Urinary bladder (tissue), 4 donors: ENCODE results near the gene IKBKG. TPM values are rescaled to one million over a fixed set of nuclear protein-coding genes. Genes with fewer than 3 reads are reported as not detected.
A peak's percentile ranks its signal among the peaks of the same experiment; 100 is the strongest.
"Not testable (repeated sequence)": the region's sequence is repeated elsewhere in the genome, so short reads cannot be mapped to it uniquely, and the experiment has no call there.

Source experiments
- DNase-seq: peaks from one replicate; pipeline ENCODE4 v3.0.0-alpha.2; 2015; ENCODE audit errors: extremely low spot score
- H3K27ac ChIP-seq: one replicate; pipeline ENCODE4 v1.5.1; 2013; ENCODE audit warnings: low read depth, mild to moderate bottlenecking, moderate library complexity
- H3K36me3 ChIP-seq: one replicate; pipeline ENCODE4 v1.6.1; 2013; ENCODE audit warnings: mild to moderate bottlenecking, moderate library complexity; ENCODE audit not compliant: insufficient read depth
- H3K4me1 ChIP-seq: one replicate; pipeline ENCODE4 v1.6.1; 2013; ENCODE audit warnings: mild to moderate bottlenecking, moderate library complexity; ENCODE audit not compliant: insufficient read depth
- H3K4me3 ChIP-seq: one replicate; pipeline ENCODE4 v1.5.1; 2013; ENCODE audit warnings: low read depth, low read length
- WGBS: extraction: QIAGEN DNeasy Blood & Tissue Kit; methylation state at CpG from one replicate; pipeline ENCODE4 v1.1.7; 2013; 5-methylcytosine and 5-hydroxymethylcytosine counted together
- polyA plus RNA-seq: library from polyadenylated mRNA; stranded (reverse); fragments of 200-250 nt; gene quantifications from one replicate; pipeline ENCODE4 v1.2.3, GENCODE V29; 2013
- total RNA-seq: library from RNA; depleted of rRNA; stranded (reverse); fragments of >200 nt; gene quantifications from one replicate; pipeline ENCODE4 v1.2.3, GENCODE V29; 2014
- donor health status: healthy with polysubstance abuse.
- donor health status: healthy.

Gene IKBKG, protein sequence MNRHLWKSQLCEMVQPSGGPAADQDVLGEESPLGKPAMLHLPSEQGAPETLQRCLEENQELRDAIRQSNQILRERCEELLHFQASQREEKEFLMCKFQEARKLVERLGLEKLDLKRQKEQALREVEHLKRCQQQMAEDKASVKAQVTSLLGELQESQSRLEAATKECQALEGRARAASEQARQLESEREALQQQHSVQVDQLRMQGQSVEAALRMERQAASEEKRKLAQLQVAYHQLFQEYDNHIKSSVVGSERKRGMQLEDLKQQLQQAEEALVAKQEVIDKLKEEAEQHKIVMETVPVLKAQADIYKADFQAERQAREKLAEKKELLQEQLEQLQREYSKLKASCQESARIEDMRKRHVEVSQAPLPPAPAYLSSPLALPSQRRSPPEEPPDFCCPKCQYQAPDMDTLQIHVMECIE
- total RNA-seq (5.3 TPM), polyA plus RNA-seq (38.5 TPM)

DNA sequence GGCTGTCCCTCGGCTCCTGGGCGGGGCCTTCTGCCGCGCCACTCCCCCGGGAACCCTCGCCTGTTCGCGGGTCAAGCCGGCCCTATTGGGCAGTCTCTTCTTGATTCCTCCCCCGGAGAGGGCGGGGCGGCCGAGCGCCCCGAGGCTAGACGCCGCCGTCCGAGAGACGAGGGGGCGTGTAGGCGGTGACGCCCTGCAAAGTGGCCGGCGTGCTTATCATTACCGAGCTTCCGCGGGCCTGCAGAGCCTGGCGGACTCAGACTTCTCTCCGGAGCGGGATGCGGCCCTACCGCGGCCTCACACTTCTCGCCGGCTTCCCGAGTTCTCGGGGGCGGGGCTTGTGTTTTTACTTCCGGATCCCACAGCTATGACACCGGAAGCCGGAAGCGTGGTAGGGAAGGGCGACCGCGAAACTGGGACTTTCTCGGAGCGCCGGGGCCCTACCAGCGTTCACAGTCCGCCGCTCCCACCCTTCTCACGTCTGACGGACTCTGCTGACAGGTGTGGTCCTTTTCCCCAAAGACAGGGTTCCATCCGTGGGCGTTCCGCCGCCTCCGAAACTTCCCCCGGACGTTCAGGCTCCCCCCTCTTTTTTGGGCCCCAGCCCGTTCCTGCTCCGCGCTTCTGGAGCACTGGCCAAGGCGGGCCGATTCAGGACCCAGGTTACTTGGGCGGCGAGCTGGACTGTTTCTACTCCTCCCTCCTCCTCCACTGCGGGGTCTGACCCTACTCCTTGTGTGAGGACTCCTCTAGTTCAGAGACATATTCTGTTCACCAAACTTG, at the start of gene IKBKG:
TSS of gene IKBKG (plus strand) at position 376 of the 783 bp plus-strand sequence. CDS start 4,383 bp downstream, outside the sequence.
- DNase-seq = peak; percentile 54
- no peaks in the 10 kb centered on the region for H3K36me3 ChIP-seq
- no peaks in the 10 kb centered on the region for H3K4me1 ChIP-seq
- peak within 1 kb of the TSS; percentile 73 for H3K27ac ChIP-seq
- peak within 1 kb of the TSS; percentile 51 for H3K4me3 ChIP-seq
- under 1% methylated on average over 69 of the region's 69 CpGs for WGBS

DNA sequence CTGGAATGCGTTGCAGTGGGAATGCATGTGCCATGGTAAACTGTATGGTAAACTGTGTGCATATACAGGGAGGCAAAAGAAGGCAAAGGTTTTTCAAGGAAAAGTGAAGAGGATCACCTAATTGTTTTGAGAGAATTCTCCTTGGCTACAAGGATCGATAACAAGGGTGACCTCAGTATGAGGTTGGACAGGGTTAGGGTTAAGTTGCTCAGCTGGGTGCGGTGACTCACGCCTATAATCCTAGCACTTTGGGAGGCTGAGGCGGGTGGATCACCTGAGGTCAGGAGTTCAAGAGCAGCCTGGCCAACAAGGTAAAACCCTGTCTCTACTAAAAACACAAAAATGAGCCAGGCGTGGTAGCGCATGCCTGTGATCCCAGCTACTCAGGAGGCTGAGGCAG, 46.0 kb upstream of the IKBKG start:
- 89% methylated on average over 7 of the region's 7 CpGs for WGBS
- H3K4me1 ChIP-seq, DNase-seq, H3K27ac ChIP-seq, H3K4me3 ChIP-seq, H3K36me3 ChIP-seq: not testable (repeated sequence)

DNA sequence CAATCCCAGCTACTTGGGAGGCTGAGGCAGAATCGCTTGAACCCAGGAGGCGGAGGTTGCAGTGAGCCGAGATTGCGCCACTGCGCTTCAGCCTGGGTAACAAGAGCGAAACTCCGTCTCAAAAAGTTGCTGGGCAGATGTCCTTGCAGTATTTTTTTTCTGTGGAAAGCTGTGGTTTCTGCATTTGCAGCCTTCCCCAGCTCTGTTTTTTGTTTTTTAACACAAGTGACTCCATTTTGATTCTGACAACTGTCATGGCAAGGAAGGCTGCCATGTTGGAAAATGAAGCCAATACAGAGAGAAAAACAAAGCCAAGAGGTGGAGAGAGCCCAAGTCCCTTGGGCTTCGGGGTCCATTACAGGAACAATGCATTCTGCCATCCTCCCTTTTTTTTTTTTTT, 45.3 kb upstream of the IKBKG start:
- Histone ChIP-seq H3K27ac (no peak overlapping the region), H3K4me3 (no peak overlapping the region), H3K4me1 (no peaks in the 10 kb centered on the region), H3K36me3 (no peaks in the 10 kb centered on the region)
- WGBS = 84% methylated on average over 8 of the region's 8 CpGs
- DNase-seq = no peak

DNA sequence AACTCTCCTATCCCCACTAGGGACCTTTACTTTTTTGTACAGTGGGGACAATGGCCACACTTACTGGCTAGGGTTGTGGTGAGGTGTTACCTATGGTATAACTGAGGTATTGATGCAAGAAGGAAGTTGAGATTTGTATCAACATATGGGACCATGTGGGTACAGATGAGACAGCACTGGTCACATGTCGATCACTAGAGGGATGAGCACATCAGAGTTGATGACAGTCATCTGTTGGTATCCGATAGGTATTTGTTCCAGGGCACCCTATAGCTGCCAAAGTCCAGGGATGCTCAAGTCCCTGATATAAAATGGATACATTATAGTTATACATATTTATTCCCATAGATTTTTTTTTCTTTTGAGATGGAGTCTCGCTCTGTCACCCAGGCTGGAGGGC, 44.4 kb upstream of the IKBKG start:
- no peak for DNase-seq
- WGBS = 81% methylated on average over 3 of the region's 3 CpGs
- Histone ChIP-seq H3K27ac (no peak overlapping the region), H3K36me3 (no peaks in the 10 kb centered on the region), H3K4me1 (no peaks in the 10 kb centered on the region), H3K4me3 (no peak overlapping the region)

DNA sequence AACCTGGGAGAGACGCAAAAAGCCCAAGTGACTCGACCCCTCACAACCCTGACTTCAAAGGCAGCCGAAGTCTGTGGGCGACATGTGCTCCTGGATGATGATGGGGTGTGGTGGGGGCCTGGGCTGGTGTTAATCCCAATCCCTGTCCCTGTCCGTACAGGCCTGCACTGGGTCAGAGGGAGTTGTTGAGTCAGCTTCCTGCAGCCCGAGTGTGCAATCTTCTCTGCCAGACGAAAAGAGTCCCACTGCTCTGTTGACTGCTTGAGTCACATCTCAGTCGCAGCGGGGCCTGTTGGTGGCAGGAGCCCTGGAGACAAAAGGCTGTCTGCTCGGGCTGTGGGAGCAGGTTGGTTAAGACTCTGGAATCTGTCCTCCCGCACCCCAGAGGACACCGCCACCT, 41.7 kb upstream of the IKBKG start:
- H3K4me1 ChIP-seq = no peaks in the 10 kb centered on the region
- no peak overlapping the region for H3K4me3 ChIP-seq
- WGBS = 71% methylated on average over 12 of the region's 12 CpGs
- H3K36me3 ChIP-seq = no peaks in the 10 kb centered on the region
- DNase-seq = no peak
- H3K27ac ChIP-seq = no peak overlapping the region

DNA sequence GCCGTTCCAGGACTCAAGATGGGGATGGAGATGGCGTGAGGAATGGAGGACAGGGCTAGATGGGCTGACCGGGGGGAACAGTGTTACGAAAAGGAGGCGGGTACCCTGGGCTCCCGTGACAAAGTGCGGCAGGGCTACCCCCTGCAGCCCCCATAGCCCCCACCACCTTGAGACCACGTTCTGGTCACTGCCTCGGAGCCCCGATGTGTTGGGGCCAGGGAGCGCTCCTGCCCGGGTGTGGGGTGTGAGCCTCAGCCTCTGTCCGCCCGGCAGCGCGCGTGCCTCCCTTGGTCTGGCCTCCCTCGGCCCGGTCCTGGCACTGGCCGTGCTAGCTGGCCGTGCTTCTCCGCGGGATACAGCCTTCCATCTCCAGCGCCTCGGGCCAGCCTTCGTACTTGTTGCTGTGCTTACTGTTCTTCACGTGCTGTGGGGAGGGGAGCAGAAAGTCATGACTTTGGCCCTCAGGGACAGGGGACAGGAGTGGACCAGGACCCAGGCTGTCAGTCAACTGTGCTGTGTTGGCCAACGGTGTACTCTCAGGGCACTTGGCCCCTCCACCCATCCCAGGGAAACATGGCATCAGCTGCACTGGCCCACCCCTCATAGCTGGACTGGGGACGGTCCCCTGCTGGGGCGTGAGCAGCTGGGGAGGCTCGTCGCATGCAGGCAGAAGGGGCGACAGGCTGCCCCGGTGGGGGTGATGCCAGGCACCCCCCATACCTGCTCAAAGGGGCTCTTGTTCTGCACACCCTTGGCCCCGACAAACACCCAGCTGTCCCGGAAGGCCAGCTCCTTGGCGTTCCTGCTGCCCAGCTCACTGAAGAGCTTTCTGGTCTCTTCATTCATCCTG, 40.7 kb upstream of the IKBKG start:
- Histone ChIP-seq H3K27ac (no peak overlapping the region), H3K4me3 (no peak overlapping the region), H3K4me1 (no peaks in the 10 kb centered on the region), H3K36me3 (no peaks in the 10 kb centered on the region)
- WGBS = 90% methylated on average over 37 of the region's 37 CpGs
- DNase-seq = no peak

DNA sequence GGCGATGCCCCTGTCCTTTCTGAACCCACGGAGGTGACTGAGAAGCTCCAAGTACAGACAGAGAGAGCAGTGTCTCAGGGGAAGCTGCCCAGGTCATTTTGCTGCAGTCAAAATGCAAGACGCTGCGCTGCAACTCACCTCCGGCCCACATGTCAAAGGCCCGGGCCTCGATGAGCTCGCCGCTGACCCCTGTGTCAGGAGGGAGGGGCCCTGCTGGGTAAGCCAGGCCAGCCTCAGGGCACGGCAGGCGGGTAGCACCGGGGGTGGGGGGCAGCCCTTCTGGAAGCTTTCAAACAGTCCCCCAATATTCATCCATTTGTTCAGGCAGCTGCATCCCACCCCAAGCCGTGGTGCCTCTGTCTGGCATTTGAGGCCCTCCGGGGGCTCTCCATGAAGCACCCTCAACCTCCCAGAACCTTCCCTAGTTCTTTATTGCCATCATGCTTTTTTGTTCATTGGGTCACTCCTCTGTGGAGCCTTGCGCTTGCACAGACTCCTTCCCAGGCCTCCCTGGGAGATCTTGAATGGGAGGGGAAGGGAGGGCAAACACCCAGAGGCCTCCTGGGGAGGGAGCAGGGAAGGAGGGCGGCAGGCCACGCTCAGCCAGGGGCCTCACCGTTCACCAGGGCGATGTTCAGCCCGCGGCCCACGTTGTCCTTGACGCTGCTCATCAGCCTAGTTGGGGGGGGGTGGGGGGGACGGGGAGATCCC, 39.6 kb upstream of the IKBKG start:
- no peaks in the 10 kb centered on the region for H3K4me1 ChIP-seq
- H3K27ac ChIP-seq = no peak overlapping the region
- H3K36me3 ChIP-seq = no peaks in the 10 kb centered on the region
- WGBS = 85% methylated on average over 24 of the region's 24 CpGs
- H3K4me3 ChIP-seq = no peak overlapping the region
- no peak for DNase-seq

DNA sequence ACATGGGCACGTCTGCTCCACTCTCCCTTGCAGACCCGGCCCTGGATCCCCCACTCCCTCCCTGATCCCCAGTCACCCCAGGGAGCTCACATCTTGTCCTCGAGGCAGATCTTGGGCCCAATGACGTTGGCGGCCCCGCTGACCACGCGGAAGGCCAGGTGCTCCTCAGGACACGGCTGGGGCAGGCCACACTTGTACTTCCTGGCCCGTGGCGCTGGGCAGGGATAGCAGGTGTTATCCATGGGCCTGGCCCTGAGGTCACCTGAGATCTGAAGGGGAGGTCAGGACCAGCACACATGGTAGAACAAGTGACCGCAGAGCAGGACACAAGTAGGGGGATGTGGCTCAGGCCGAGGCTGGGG, 39.1 kb upstream of the IKBKG start:
- no peak overlapping the region for H3K27ac ChIP-seq
- H3K36me3 ChIP-seq = no peaks in the 10 kb centered on the region
- no peak overlapping the region for H3K4me3 ChIP-seq
- 93% methylated on average over 13 of the region's 13 CpGs for WGBS
- no peak for DNase-seq
- no peaks in the 10 kb centered on the region for H3K4me1 ChIP-seq

DNA sequence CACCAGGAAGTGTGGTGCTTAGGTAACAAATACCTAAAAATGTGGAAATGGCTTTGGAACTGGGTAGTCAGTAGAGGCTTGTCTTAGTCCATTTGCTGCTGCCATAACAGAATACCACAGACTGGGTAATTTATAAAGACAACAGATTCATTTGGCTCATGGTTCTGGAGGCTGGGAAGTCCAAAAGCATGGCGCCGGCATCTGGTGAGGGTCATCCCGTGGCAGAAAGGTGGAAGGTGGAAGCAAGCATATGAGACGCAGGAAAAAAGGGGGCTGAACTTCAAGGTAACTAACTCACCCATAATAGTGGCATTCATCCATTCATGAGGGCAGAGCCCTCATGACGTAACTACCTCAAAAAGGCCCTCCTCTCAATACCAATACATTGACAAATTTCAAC, 38.0 kb upstream of the IKBKG start:
- Histone ChIP-seq H3K27ac (no peak overlapping the region), H3K4me1 (no peaks in the 10 kb centered on the region), H3K4me3 (no peak overlapping the region), H3K36me3 (no peaks in the 10 kb centered on the region)
- WGBS = 98% methylated on average over 5 of the region's 5 CpGs
- DNase-seq = no peak

DNA sequence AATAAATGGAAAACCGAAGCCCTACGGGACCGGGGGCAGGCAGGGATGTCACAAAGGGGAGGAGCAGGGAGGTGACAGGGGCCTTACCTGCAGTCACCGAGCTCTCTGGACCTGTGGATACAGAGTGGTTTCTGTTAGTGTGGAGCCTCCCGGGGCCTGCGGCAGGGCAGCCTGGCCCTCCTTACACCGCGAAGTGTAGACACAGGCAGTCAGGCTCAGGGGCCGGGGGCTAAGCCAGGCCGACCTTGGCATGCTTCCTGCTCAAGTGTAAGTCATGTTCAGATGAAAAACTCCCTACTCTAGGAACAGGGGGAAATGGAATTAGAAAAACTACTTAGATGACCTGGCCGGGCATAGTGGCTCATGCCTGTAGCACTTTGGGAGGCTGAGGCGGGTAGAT, 35.7 kb upstream of the IKBKG start:
- no peak for DNase-seq
- no peak overlapping the region for H3K4me3 ChIP-seq
- 74% methylated on average over 12 of the region's 12 CpGs for WGBS
- H3K4me1 ChIP-seq = no peaks in the 10 kb centered on the region
- no peak overlapping the region for H3K27ac ChIP-seq
- no peaks in the 10 kb centered on the region for H3K36me3 ChIP-seq

DNA sequence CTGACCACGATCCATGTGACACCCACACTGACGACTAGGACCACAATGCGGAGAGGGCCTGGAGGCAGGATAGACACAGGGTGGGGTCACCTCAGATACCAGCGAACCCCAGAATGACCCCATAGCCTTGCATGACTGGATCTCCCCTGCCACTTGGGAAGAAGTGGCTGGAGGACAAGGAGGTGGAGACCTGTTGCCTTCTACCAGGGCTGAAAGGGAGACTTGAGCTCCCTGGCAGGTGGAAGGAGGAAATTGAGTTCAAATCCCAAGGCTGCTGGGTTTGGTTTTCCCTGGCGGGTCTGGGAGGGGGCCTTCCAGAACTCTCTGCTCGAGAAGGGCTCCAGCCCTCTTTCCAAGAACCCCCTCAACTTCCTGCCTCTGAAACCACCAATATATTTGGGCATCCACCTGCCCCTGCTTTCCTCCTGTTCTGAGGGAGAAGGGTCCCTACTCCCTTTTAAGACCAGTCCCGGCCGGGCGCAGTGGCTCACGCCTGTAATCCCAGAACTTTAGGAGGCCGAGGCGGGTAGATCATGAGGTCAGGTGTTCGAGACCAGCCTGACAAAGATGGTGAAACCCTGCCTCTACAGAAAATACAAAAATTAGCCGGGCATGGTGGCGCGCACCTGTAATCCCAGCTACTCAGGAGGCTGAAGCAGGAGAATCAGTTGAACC, 34.4 kb upstream of the IKBKG start:
- no peaks in the 10 kb centered on the region for H3K36me3 ChIP-seq
- H3K4me1 ChIP-seq = no peaks in the 10 kb centered on the region
- 93% methylated on average over 16 of the region's 16 CpGs for WGBS
- DNase-seq = no peak
- no peak overlapping the region for H3K27ac ChIP-seq
- no peak overlapping the region for H3K4me3 ChIP-seq

DNA sequence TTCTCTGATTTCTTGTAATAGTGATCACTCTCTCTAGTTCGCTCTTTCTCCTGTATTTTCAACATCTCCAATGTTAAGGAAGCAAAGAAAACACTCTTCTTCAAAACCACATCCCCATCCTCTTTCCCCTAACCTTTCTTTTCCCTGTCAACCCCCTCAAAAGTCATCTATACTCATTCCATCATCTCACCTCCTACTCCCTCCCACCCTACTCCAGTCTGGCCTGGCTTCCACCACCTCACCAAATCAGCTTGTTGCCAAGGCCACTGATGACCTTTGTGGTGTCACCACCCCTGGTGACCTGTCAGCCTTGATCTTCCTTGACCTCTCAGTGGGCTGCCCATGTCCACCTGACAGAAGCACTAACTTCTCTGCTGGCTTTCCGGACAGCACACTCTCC, 33.7 kb upstream of the IKBKG start:
- no peak for DNase-seq
- Histone ChIP-seq H3K4me1 (no peaks in the 10 kb centered on the region), H3K36me3 (no peaks in the 10 kb centered on the region), H3K4me3 (no peak overlapping the region), H3K27ac (no peak overlapping the region)
- WGBS = 94% methylated on average over 2 of the region's 2 CpGs
